H9 (cell line): Measurements from ENCODE around the gene DPP10. TPM values are rescaled to one million over a fixed set of nuclear protein-coding genes. Genes with fewer than 3 reads are reported as not detected.

Experiments used
- DNase-seq: peaks from one replicate; pipeline ENCODE4 v3.0.0-alpha.2; 2017
- H2AFZ ChIP-seq: one replicate; pipeline ENCODE4 v1.6.1; 2013; ENCODE audit warnings: mild to moderate bottlenecking, low read length, control low read depth, moderate library complexity
- H2AK5ac ChIP-seq: 2 replicates; pipeline ENCODE4 v1.6.1; 2013; ENCODE audit warnings: low read length, control low read depth, mixed read lengths; ENCODE audit not compliant: insufficient read length
- H2BK120ac ChIP-seq: one replicate; pipeline ENCODE4 v1.6.1; 2013; ENCODE audit warnings: low read depth, mild to moderate bottlenecking, low read length, control low read depth, inconsistent platforms; ENCODE audit not compliant: poor library complexity, severe bottlenecking
- H2BK12ac ChIP-seq: 2 replicates; pipeline ENCODE4 v1.6.1; 2013; ENCODE audit warnings: low read length, control low read depth, mixed read lengths, low read depth; ENCODE audit not compliant: insufficient read length
- H2BK15ac ChIP-seq: 2 replicates; pipeline ENCODE4 v1.6.1; 2013; ENCODE audit warnings: low read depth, low read length, control low read depth
- H2BK20ac ChIP-seq: one replicate; pipeline ENCODE4 v1.6.1; 2013; ENCODE audit warnings: low read depth, mild to moderate bottlenecking, low read length, control low read depth, inconsistent platforms; ENCODE audit not compliant: poor library complexity, severe bottlenecking
- H2BK5ac ChIP-seq: 2 replicates; pipeline ENCODE4 v1.6.1; 2013; ENCODE audit warnings: low read length, control low read depth, mixed read lengths; ENCODE audit not compliant: insufficient read length
- H3K14ac ChIP-seq: 2 replicates; pipeline ENCODE4 v1.6.1; 2013; ENCODE audit warnings: low read length, control low read depth; ENCODE audit not compliant: insufficient read depth
- H3K18ac ChIP-seq: 2 replicates; pipeline ENCODE4 v1.6.1; 2013; ENCODE audit warnings: low read depth, mild to moderate bottlenecking, mixed read lengths, low read length, control low read depth; ENCODE audit not compliant: insufficient read length
- H3K23ac ChIP-seq: 2 replicates; pipeline ENCODE4 v1.6.1; 2013; ENCODE audit warnings: low read length, control low read depth, mixed read lengths, low read depth; ENCODE audit not compliant: insufficient read length
- H3K23me2 ChIP-seq: 2 replicates; pipeline ENCODE4 v1.6.1; 2013; ENCODE audit warnings: low read depth, mild to moderate bottlenecking, mixed read lengths, low read length, control low read depth; ENCODE audit not compliant: insufficient read length, poor library complexity, severe bottlenecking
- H3K27ac ChIP-seq: 2 replicates; pipeline ENCODE4 v1.5.1; 2013; ENCODE audit warnings: low read length, control low read depth, mixed read lengths, low read depth; ENCODE audit not compliant: insufficient read length
- H3K27me3 ChIP-seq: 2 replicates; pipeline ENCODE4 v1.6.1; 2013; ENCODE audit warnings: low read length, control low read depth, inconsistent platforms; ENCODE audit not compliant: insufficient read depth
- H3K4ac ChIP-seq: 2 replicates; pipeline ENCODE4 v1.6.1; 2013; ENCODE audit warnings: low read depth, mild to moderate bottlenecking, control low read depth, inconsistent platforms, low read length, moderate library complexity
- H3K4me1 ChIP-seq: 2 replicates; pipeline ENCODE4 v1.6.1; 2013; ENCODE audit warnings: low read length, control low read depth, inconsistent platforms; ENCODE audit not compliant: insufficient read depth
- H3K4me2 ChIP-seq: 2 replicates; pipeline ENCODE4 v1.6.1; 2013; ENCODE audit warnings: low read length, control low read depth, mixed read lengths; ENCODE audit not compliant: insufficient read length, insufficient read depth
- H3K56ac ChIP-seq: 2 replicates; pipeline ENCODE4 v1.6.1; 2013; ENCODE audit warnings: low read depth, mild to moderate bottlenecking, mixed read lengths, low read length, control low read depth; ENCODE audit not compliant: insufficient read length
- H3K79me1 ChIP-seq: 2 replicates; pipeline ENCODE4 v1.6.1; 2013; ENCODE audit warnings: low read depth, mild to moderate bottlenecking, moderate library complexity, low read length, control low read depth, inconsistent platforms; ENCODE audit not compliant: insufficient read depth, poor library complexity, severe bottlenecking
- H3K79me2 ChIP-seq: 2 replicates; pipeline ENCODE4 v1.6.1; 2013; ENCODE audit warnings: low read length, control low read depth, inconsistent platforms; ENCODE audit not compliant: insufficient read depth
- H3K9ac ChIP-seq: 2 replicates; pipeline ENCODE4 v1.6.1; 2013; ENCODE audit warnings: low read length, control low read depth, mixed read lengths; ENCODE audit not compliant: insufficient read length; ENCODE audit errors: extremely low read depth
- H3K9me3 ChIP-seq: one replicate; pipeline ENCODE4 v1.6.1; 2013; ENCODE audit warnings: low read depth, low read length, inconsistent platforms; ENCODE audit not compliant: control insufficient read depth
- H3T11ph ChIP-seq: one replicate; pipeline ENCODE4 v1.6.1; 2013; ENCODE audit warnings: mild to moderate bottlenecking, low read length, control low read depth, inconsistent platforms
- H4K20me1 ChIP-seq: one replicate; pipeline ENCODE4 v1.6.1; 2013; ENCODE audit not compliant: control insufficient read depth, insufficient read length, insufficient read depth
- H4K5ac ChIP-seq: 2 replicates; pipeline ENCODE4 v1.6.1; 2013; ENCODE audit warnings: low read depth, mild to moderate bottlenecking, mixed read lengths, low read length, control low read depth; ENCODE audit not compliant: insufficient read length
- H4K8ac ChIP-seq: replicated peaks from 2 replicates; pipeline ENCODE4 v1.6.1; 2013; ENCODE audit warnings: low read length, control low read depth, mixed read lengths, low read depth; ENCODE audit not compliant: insufficient read length
- H4K91ac ChIP-seq: 2 replicates; pipeline ENCODE4 v1.6.1; 2013; ENCODE audit warnings: low read depth, mild to moderate bottlenecking, moderate library complexity, mixed read lengths, low read length, control low read depth; ENCODE audit not compliant: insufficient read length
- H3K27ac Mint-ChIP-seq, 3 experiments: 2 replicates in 2 of 3; 3 replicates in 1 of 3; pipeline ENCODE4 v1.8.0; 2020 to 2021; ENCODE audit warnings: mixed read lengths in 3 of 3, mild to moderate bottlenecking in 1 of 3, moderate library complexity in 1 of 3
- H3K27me3 Mint-ChIP-seq: 2 replicates; pipeline ENCODE4 v1.8.0; 2021; ENCODE audit warnings: low read depth, mild to moderate bottlenecking, moderate library complexity, mixed read lengths
- H3K36me3 Mint-ChIP-seq, 3 experiments: 2 replicates in 2 of 3; 3 replicates in 1 of 3; pipeline ENCODE4 v1.8.0; 2020 to 2021; ENCODE audit warnings: low read depth in 3 of 3, mixed read lengths in 3 of 3; ENCODE audit not compliant: insufficient read depth in 1 of 3
- H3K4me1 Mint-ChIP-seq, 2 experiments: 2 replicates each; pipeline ENCODE4 v1.8.0; 2020; ENCODE audit warnings: mixed read lengths in 2 of 2
- H3K4me3 Mint-ChIP-seq, 2 experiments: 2 replicates in 1 of 2; 3 replicates in 1 of 2; pipeline ENCODE4 v1.8.0; 2020 to 2021; ENCODE audit warnings: mild to moderate bottlenecking in 2 of 2, mixed read lengths in 2 of 2, moderate library complexity in 1 of 2
- H3K9me3 Mint-ChIP-seq, 2 experiments: 2 replicates in 1 of 2; 3 replicates in 1 of 2; pipeline ENCODE4 v1.8.0; 2020; ENCODE audit warnings: mild to moderate bottlenecking in 2 of 2, mixed read lengths in 2 of 2, moderate library complexity in 1 of 2
- WGBS: extraction: QIAGEN DNeasy Blood & Tissue Kit; methylation state at CpG from one replicate; pipeline ENCODE4 v1.1.7; 2013; ENCODE audit warnings: missing lambda C conversion rate, low lambda C conversion rate, mixed read lengths; ENCODE audit not compliant: insufficient read length; ENCODE audit errors: extremely low coverage; 5-methylcytosine and 5-hydroxymethylcytosine counted together
- total RNA-seq: library from RNA; stranded (reverse); gene quantifications from 2 replicates; pipeline ENCODE4 v1.2.1, GENCODE V29; 2021
- TF ChIP-seq, protein P1 (sequence below): fragments of 200-600 bp; sonication (generic); conservative IDR thresholded peaks from 3 replicates; pipeline ENCODE4 v1.8.0; 2021; ENCODE audit warnings: antibody characterized with exemption, mild to moderate bottlenecking

The DPP10 gene
- total RNA-seq, 1 experiment from 2014 or later, result 11.3 TPM

DNA sequence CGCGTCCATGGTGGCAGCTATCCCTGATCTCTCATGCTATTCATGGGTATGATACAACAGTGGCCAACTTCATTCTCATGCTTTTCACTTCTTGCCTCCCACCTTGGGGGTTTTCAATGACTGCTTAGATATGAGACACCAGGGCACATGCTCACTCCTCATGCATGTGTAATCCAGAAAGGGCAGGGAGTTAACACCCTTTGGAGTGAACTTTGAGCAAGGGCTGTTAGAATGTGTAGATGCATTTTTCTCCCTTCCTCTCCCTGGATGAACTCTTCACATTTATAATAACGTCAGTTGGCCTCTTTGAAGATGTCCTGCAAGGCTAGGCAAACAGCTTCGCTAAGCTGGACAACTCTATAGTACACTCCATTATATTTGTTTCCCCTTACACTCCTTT is 56.7 kb downstream of the DPP10 start:
- no peak overlapping the region for H4K91ac ChIP-seq

More for the DNA sequence above, 56.7 kb downstream of the DPP10 start:
- Histone ChIP-seq H2BK5ac (no peak overlapping the region), H3K79me1 (no peaks in the 10 kb centered on the region), H3K4ac (no peak overlapping the region), H3K4me1 (no peaks in the 10 kb centered on the region), H3K14ac (no peak overlapping the region), H3K18ac (no peak overlapping the region), H2AFZ (no peak overlapping the region), H4K20me1 (no peaks in the 10 kb centered on the region), H2BK120ac (no peak overlapping the region), H3K4me2 (no peak overlapping the region), H3K23ac (no peak overlapping the region), H2BK20ac (no peak overlapping the region), H2BK12ac (no peak overlapping the region), H3K79me2 (no peaks in the 10 kb centered on the region), H3K9me3 (no peaks in the 10 kb centered on the region), H3K9ac (no peak overlapping the region), H2AK5ac (no peak overlapping the region), H2BK15ac (no peak overlapping the region), H3K27ac (no peak overlapping the region), H4K8ac (no peak overlapping the region), H3K27me3 (no peaks in the 10 kb centered on the region), H3T11ph (no peak overlapping the region), H3K56ac (no peak overlapping the region), H3K23me2 (no peaks in the 10 kb centered on the region), H4K5ac (no peak overlapping the region)
- Mint-ChIP-seq H3K4me3 (no peak overlapping the region; a peak in 1 of 5 replicates), H3K9me3 (peaks cover 0 to 4% of the 10 kb centered on the region in 2 experiments; a peak in 1 of 5 replicates), H3K27ac (no peak overlapping the region), H3K27me3 (no peaks in the 10 kb centered on the region), H3K4me1 (no peaks in the 10 kb centered on the region), H3K36me3 (no peaks in the 10 kb centered on the region)
- TF ChIP-seq, protein P1, sequence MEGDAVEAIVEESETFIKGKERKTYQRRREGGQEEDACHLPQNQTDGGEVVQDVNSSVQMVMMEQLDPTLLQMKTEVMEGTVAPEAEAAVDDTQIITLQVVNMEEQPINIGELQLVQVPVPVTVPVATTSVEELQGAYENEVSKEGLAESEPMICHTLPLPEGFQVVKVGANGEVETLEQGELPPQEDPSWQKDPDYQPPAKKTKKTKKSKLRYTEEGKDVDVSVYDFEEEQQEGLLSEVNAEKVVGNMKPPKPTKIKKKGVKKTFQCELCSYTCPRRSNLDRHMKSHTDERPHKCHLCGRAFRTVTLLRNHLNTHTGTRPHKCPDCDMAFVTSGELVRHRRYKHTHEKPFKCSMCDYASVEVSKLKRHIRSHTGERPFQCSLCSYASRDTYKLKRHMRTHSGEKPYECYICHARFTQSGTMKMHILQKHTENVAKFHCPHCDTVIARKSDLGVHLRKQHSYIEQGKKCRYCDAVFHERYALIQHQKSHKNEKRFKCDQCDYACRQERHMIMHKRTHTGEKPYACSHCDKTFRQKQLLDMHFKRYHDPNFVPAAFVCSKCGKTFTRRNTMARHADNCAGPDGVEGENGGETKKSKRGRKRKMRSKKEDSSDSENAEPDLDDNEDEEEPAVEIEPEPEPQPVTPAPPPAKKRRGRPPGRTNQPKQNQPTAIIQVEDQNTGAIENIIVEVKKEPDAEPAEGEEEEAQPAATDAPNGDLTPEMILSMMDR, result no peak
- DNase-seq, result no peak
- no CpG with 5 or more reads among the region's 4 CpGs for WGBS
